ENCODE data around the gene KIAA0586.

Gene KIAA0586

DNA sequence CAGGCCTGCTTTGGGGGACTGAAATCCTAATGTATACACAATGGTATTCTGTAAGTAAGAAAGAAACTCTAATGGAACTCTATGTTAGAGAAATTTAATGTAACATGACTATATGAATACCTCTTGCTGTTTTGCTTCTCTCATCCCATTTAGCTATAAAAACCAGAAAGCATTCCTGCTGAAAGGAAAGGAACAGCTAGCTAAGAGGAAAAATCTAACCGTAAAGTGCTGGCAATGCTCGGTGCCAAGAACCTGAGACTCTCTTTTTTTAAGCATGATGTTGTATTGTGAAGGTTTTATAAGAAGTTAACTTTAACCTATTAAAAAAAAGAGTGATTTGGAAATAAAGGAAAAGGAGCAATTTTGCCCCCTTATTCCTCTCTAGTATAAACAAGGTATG is 134.6 kb downstream of the KIAA0586 start:
- Histone ChIP-seq H3K4me3 (ENCODE audit: low read length, poor library complexity, severe bottlenecking) (no peak overlapping the region), H3K4me1 (ENCODE audit: insufficient read depth, low read length, poor library complexity, severe bottlenecking) (no peaks in the 10 kb centered on the region), H2AFZ (ENCODE audit: low read length) (no peak overlapping the region), H3K9me3 (ENCODE audit: insufficient read depth, low read depth, low read length) (no peaks in the 10 kb centered on the region), H3F3A (ENCODE audit: low read depth) (no peaks in the 10 kb centered on the region), H4K20me1 (ENCODE audit: insufficient read depth, low read length, poor library complexity, severe bottlenecking) (no peaks in the 10 kb centered on the region), H3K9me2 (replicated peaks; ENCODE audit: low read depth, low read length) (no peaks in the 10 kb centered on the region), H3K79me2 (ENCODE audit: insufficient read depth, low read length) (no peaks in the 10 kb centered on the region), H3K9ac (ENCODE audit: low read depth, low read length, poor library complexity, severe bottlenecking) (no peak overlapping the region), H3K36me3 (ENCODE audit: insufficient read depth, low read length) (no peaks in the 10 kb centered on the region), H3K27me3 (ENCODE audit: insufficient read depth, low read length, poor library complexity, severe bottlenecking) (no peaks in the 10 kb centered on the region), H3K4me2 (ENCODE audit: low read depth, low read length, poor library complexity, severe bottlenecking) (no peak overlapping the region)
- TF ChIP-seq EZH2phosphoT487 (IDR thresholded peaks at IDR 0.05; ENCODE audit: borderline replicate concordance) = no peak
- TF ChIP-seq, protein P1, sequence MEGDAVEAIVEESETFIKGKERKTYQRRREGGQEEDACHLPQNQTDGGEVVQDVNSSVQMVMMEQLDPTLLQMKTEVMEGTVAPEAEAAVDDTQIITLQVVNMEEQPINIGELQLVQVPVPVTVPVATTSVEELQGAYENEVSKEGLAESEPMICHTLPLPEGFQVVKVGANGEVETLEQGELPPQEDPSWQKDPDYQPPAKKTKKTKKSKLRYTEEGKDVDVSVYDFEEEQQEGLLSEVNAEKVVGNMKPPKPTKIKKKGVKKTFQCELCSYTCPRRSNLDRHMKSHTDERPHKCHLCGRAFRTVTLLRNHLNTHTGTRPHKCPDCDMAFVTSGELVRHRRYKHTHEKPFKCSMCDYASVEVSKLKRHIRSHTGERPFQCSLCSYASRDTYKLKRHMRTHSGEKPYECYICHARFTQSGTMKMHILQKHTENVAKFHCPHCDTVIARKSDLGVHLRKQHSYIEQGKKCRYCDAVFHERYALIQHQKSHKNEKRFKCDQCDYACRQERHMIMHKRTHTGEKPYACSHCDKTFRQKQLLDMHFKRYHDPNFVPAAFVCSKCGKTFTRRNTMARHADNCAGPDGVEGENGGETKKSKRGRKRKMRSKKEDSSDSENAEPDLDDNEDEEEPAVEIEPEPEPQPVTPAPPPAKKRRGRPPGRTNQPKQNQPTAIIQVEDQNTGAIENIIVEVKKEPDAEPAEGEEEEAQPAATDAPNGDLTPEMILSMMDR (conservative IDR thresholded peaks at IDR 0.05; ENCODE audit: low read length) = no peak

DNA sequence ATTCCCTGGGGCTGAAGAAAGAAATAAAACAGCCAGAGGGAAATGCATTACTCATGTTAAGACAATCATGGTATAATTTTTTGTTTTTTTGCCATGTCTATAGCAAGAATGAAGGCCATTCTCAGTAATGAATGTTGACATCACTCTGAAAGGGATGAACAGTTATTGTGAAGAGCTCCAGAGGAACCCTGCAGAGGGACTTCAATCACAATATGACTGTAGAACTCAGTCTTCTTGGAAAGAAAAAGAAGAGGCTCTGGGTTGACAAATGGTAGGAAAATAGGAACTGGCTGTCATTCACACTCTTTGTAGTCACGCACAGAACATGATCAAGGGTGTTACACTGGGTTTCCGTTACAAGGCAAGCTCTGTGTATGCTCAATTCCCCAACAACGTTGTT is 136.5 kb downstream of the KIAA0586 start:
- Histone ChIP-seq H3K4me3 (ENCODE audit: low read length, poor library complexity, severe bottlenecking) (no peak overlapping the region), H3K27me3 (ENCODE audit: insufficient read depth, low read length, poor library complexity, severe bottlenecking) (no peaks in the 10 kb centered on the region), H4K20me1 (ENCODE audit: insufficient read depth, low read length, poor library complexity, severe bottlenecking) (no peaks in the 10 kb centered on the region), H3K4me2 (ENCODE audit: low read depth, low read length, poor library complexity, severe bottlenecking) (no peak overlapping the region), H3K36me3 (ENCODE audit: insufficient read depth, low read length) (no peaks in the 10 kb centered on the region), H3K9me3 (ENCODE audit: insufficient read depth, low read depth, low read length) (no peaks in the 10 kb centered on the region), H3K4me1 (ENCODE audit: insufficient read depth, low read length, poor library complexity, severe bottlenecking) (no peaks in the 10 kb centered on the region), H3K79me2 (ENCODE audit: insufficient read depth, low read length) (no peaks in the 10 kb centered on the region), H2AFZ (ENCODE audit: low read length) (no peak overlapping the region), H3F3A (ENCODE audit: low read depth) (no peaks in the 10 kb centered on the region), H3K9ac (ENCODE audit: low read depth, low read length, poor library complexity, severe bottlenecking) (no peak overlapping the region), H3K9me2 (replicated peaks; ENCODE audit: low read depth, low read length) (no peaks in the 10 kb centered on the region)
- no peak for TF ChIP-seq EZH2phosphoT487 (IDR thresholded peaks at IDR 0.05; ENCODE audit: borderline replicate concordance)
- TF ChIP-seq, protein P1 (conservative IDR thresholded peaks at IDR 0.05; ENCODE audit: low read length) = no peak

DNA sequence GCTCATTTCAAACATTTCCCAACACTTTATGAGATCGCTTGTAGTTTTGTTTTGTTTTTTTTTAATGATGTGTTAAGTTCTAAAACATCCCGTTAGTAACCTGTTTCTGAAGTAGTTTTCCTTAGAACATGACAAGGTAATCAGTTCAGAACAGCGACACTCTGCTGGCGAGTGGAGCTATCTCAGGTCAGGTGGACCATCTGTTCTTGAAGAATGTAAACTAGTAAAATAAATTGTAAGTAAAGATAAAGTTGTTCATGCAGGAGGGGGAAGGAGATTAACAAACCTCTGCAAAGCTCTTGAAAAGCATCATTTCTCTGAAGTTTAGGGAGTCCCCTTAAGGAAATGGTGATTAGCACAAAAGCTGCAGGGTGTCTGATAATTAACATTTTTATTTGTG is 138.3 kb downstream of the KIAA0586 start:
- H3K9me2 ChIP-seq (replicated peaks; ENCODE audit: low read depth, low read length) = no peaks in the 10 kb centered on the region
- H4K20me1 ChIP-seq (ENCODE audit: insufficient read depth, low read length, poor library complexity, severe bottlenecking) = no peaks in the 10 kb centered on the region
- no peaks in the 10 kb centered on the region for H3K36me3 ChIP-seq (ENCODE audit: insufficient read depth, low read length)
- H3K4me3 ChIP-seq (ENCODE audit: low read length, poor library complexity, severe bottlenecking) = no peak overlapping the region
- TF ChIP-seq, protein P1 (conservative IDR thresholded peaks at IDR 0.05; ENCODE audit: low read length) = no peak
- no peaks in the 10 kb centered on the region for H3K27me3 ChIP-seq (ENCODE audit: insufficient read depth, low read length, poor library complexity, severe bottlenecking)
- no peaks in the 10 kb centered on the region for H3F3A ChIP-seq (ENCODE audit: low read depth)
- H3K4me1 ChIP-seq (ENCODE audit: insufficient read depth, low read length, poor library complexity, severe bottlenecking) = no peaks in the 10 kb centered on the region
- H3K9ac ChIP-seq (ENCODE audit: low read depth, low read length, poor library complexity, severe bottlenecking) = no peak overlapping the region
- H3K4me2 ChIP-seq (ENCODE audit: low read depth, low read length, poor library complexity, severe bottlenecking) = no peak overlapping the region
- no peaks in the 10 kb centered on the region for H3K9me3 ChIP-seq (ENCODE audit: insufficient read depth, low read depth, low read length)
- H3K79me2 ChIP-seq (ENCODE audit: insufficient read depth, low read length) = no peaks in the 10 kb centered on the region
- H2AFZ ChIP-seq (ENCODE audit: low read length) = no peak overlapping the region

All from Loucy (cell line).